SU-DHL-6 (cell line): ENCODE results near the gene PTPN20.
A peak's percentile ranks its signal among the peaks of the same experiment; 100 is the strongest.

Experiments
- CTCF ChIP-seq: fragments of 200-600 bp; sonication (generic); IDR thresholded peaks from one replicate; pipeline ENCODE4 v1.5.1; 2017; ENCODE audit warnings: antibody characterized with exemption, mild to moderate bottlenecking, low read length, moderate library complexity; ENCODE audit not compliant: insufficient read depth, poor library complexity, severe bottlenecking
- EZH2phosphoT487 ChIP-seq: fragments of 200-600 bp; sonication (generic), shearing (Covaris generic); conservative IDR thresholded peaks from 2 replicates; pipeline ENCODE4 v1.6.1; 2018; ENCODE audit warnings: mild to moderate bottlenecking, antibody characterized with exemption, low read length, moderate library complexity, mixed read lengths

- TF ChIP-seq CTCF: peak; percentile 68
- no peak for TF ChIP-seq EZH2phosphoT487
Measured at GRCh38 chr10:47024399-47025252, 113.4 kb downstream of the PTPN20 start.
